Limb (tissue), 2 donors: ENCODE results near the gene MSI2.
"Not testable (repeated sequence)": the region's sequence is repeated elsewhere in the genome, so short reads cannot be mapped to it uniquely, and the experiment has no call there.

Source experiments
- DNase-seq, 2 donors: peaks; one replicate each; pipeline ENCODE4 v3.0.0-alpha.2; 2016; ENCODE audit errors: extremely low spot score in 2 of 2

MSI2 gene

GRCh38 chr17:57255776-57256681 lies at the start of gene MSI2:
MSI2 (plus strand) TSS chr17:57256523; CDS start chr17:57256743, 220 bp downstream.
- peak; percentile 68 to 96 for DNase-seq

DNA sequence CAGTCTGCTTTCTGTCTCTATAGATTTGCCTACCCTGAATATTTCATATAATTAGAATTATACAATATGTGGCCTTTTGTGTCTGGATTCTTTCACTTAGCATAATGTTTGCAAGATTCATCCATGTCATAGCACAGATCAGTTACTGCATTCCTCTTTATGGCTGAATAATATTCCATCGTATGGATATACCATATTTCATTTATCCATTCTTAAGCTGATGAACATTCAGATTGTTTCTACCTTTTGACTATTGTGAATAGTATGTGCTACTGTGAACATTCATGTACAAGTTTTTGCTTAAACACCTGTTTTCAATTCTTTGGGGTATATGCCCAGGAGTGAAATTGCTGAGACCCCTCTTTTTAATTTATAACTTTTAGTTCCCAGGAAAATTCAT lies 49.4 kb upstream of the MSI2 start:
- DNase-seq: no peak

- no peak for DNase-seq
Measured at GRCh38 chr17:57207396-57207795, 48.9 kb upstream of the MSI2 start.

DNA sequence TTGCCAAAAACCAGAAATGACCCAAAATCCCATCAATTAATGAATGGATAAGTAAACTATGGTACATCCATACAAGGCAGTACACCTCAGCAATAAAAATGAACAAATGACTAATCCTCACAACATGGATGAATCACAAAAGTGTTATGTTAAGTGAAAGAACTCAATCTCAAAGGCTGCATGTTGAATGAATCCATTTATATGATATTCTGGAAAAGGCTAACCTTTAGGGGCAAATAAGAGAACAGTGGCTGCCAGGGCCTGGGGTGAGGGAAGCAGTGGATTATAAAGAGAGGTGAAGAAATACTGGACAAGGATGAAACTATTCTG lies 46.1 kb upstream of the MSI2 start:
- no peak for DNase-seq

- no peak for DNase-seq
Measured at GRCh38 chr17:57210972-57211411, 45.3 kb upstream of the MSI2 start.

GRCh38 chr17:57211543-57211942 lies 44.8 kb upstream of the MSI2 start:
- DNase-seq: no peak

DNA sequence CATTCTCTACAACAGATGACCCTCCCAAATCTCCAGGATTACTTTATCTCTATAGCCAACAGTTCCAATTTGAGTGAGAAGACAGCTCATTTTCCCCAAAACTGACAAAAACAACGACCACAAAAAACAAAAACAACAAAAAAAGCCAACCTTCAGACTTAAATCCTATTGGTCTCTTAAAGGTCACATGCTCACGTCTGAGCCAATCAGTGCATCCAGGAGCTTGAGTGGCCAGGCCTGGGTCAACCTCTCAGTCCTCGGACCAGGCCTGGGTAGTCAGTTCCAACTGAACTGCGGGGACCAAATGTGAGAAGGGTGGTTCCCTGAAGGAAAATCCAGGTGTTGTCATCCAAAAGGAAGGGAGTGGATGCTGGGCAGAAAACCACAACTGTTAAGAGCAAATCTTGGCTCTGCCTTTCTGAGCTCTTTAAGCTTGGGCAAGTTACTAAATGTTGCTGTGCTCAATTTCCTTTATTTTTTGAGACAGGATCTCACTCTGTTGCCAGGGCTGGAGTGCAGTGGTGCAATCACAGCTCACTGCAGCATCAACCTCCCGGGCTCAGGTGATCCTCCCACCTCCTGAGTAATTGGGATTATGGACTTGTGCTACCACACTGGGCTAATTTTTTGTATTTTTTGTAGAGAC lies 43.0 kb upstream of the MSI2 start:
- DNase-seq: no peak

DNA sequence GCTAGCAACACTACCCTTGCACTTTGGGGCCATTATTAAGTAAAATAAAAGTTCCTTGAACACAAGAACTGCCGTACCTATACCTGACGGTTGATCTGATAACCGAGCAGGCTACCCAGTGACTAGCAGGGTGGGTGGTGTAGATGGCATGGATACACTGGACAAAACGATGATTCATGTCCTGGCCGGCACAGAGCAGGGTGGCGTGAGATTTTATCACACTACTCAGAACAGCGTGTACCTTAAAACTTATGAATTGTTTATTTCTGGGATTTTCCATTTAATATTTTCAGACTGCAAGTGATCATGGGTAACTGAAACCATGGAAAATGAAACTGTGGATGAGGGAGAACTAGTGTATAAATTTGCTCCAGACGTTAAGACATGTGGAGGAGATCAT lies 41.0 kb upstream of the MSI2 start:
- DNase-seq: no peak

DNA sequence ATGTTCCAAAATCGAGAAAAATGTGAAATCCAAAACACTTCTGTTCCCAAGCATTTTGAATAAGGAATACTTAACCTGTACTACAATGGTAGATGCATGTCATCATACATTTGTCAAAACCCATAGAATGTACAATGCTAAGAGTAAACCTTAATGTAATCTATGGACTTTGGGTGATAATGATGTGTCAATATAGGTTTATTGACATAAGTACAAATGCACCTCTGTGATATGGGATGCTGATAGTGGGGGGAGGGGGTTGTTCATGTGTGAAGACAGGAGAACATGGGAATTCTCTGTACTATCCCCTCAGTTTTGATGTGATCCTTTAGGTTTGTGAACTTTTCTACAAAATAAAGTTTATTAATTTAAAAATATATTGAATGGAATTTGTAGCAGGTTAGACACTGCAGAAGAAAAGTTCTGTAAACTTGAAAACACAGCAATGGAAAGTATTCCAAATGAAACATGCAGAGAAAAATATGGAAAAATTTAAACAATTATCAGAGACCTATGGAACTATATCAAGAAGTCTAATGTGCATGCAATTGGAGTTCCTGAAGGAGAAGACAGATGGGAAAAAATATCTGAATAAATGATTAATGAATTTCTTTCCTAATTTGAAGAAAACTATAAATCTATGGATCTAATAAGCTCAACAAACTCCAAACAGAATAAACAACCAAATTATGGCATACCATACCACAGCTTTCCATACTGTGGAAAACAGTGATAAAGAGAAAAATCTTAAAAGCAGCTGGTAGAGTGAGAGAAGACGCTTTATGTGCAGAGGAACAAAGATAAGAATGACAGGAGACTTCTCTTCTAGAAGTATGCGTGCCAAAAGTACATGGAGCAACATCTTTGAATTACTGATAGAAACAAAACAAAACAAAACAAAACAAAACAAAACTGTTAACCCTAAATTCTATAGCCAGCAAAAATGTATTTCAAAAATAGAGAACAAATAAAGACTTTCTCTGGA lies 34.7 kb upstream of the MSI2 start:
- no peak for DNase-seq

DNA sequence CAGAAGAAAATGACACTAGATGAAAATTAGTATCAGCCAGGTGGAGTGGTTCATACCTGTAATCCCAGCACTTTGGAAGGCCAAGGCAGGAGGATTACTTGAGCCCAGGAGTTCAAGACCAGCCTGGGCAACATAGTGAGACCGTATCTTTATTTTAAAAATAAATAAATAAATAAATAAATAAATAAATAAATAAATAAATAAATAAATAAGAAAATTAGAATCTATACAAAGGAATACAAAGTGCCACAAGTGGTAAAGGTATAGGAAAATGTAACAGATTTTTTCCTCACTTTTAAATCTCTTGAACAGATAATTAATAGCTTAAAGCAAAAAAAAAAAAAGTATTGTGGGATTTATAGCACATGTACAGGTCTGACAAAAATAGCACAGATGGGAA lies 33.9 kb upstream of the MSI2 start:
- DNase-seq: not testable (repeated sequence)

GRCh38 chr17:57225127-57225526 lies 31.2 kb upstream of the MSI2 start:
- no peak for DNase-seq

- DNase-seq: no peak
Measured at GRCh38 chr17:57226793-57227192, 29.5 kb upstream of the MSI2 start.

DNA sequence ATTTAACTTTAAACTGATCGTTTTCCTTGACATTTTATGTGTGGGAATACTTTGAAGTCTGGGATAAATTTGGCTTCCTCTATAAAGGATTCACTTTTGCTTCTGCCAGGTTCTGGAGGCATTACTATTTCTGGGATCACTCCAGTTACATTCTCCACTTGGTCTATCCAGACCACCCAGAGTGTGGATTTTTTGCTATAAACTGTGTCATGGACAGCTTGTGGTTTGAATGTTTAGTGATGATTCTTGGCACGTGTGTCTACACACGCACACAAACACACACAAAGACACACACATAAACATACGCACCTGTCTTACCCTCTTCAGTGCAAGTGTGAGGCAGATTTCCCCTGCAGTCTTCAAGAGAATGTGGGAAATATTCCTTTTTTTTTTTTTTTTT lies 27.4 kb upstream of the MSI2 start:
- no peak for DNase-seq

- no peak for DNase-seq
Measured at GRCh38 chr17:57234061-57234738, 22.1 kb upstream of the MSI2 start.

GRCh38 chr17:57234739-57235092 lies 21.6 kb upstream of the MSI2 start:
- DNase-seq: no peak

GRCh38 chr17:57235124-57235523 lies 21.2 kb upstream of the MSI2 start:
- DNase-seq: no peak

DNA sequence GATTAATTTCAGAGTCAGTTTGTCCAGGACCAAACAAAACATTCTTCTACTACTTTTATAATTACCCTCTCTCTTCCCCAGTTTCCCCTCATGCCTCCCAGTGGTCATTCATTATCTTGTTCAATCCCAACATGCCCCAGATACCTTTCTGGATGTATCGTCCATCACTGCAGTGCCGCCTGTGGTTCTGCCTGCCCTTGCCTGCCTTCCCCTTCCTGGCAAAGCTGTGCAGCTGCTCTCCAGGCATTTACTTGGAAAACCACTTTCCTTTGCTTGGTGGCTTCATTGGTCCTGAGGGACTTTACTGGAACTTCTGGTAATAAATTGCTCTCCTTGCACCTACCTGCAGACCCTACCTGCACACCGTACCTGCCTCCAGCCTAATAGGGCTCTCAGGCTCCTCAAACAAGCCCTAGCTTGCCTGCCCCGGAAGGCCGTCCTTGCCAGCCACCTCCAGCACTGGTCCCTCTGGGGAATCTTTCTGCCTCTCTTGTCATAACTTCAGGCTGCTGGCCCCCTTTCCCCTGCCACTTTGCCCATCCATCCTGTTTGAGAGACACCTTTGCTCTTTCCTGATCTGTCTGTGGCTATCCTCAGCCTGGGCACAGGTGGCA lies 19.5 kb upstream of the MSI2 start:
- DNase-seq: no peak

DNA sequence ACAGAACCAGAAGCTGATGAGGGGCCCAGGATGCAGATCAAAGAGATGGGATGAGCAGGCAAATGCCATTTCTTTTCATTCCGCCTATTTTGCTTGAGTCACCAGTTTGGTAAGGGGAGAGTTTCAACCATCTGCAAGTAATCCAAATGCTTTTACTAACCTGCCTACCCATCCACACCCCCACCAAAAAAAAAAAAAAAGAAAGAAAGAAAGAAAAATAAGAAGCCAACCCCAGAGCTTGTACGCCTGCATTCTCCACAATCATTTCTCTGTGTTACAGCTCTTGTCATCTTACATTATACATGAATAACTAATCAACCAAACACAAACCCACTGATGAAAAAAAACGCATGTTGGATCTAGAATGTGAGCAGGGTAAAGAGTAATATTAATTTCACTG lies 15.7 kb upstream of the MSI2 start:
- DNase-seq: no peak

DNA sequence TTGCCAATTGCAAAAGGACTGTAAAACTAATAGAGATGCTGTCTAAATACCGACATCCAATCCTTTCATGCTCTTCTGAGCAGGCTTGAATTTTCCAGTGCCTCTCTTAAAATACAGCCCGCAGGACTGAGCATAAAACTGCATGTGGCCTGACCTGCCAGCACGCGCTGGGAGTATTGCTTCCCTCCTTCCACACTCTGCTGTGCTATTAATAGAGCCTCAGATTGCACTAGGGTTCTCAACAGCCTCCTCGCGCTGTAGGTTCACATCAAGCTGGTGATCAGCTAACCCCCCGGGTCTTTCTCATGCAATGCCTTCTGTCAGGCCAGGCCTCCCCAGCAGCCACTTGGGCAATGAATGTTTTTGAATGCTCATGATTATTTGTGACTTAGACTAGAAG lies 14.2 kb upstream of the MSI2 start:
- no peak for DNase-seq

GRCh38 chr17:57243171-57243622 lies 13.1 kb upstream of the MSI2 start:
- peak; percentile 36 to 71 for DNase-seq

- no peak for DNase-seq
Measured at GRCh38 chr17:57245786-57246185, 10.5 kb upstream of the MSI2 start.
